ENCODE data around the gene WASL. TPM values are rescaled to one million over a fixed set of nuclear protein-coding genes. Genes with fewer than 3 reads are reported as not detected.

The WASL gene
- total RNA-seq, 1 experiment from 2014 or later: 39.3 TPM

DNA sequence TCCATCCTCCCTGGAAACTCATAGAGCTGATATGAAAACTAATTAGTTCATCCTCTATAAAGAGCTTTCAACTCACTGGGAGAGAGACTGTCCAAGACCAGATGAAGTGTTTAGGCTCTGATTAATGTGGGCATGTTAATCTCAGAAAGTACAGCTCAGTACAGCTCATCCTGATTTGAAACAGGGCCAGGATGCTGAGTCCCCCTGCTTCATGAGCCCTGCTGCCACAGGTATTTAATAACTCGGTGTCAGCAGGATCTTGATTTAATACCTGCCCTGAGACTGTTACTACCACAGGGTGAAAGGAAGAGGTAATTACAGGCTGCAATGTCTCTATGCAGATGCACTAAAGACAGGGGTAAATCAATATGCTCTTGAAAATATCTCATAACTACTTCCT lies 82.3 kb downstream of the WASL start:
- H3K27ac Mint-ChIP-seq: no peak overlapping the region
- no peaks in the 10 kb centered on the region for H3K27me3 ChIP-seq (ENCODE audit: insufficient read depth, low read length)
- no peak overlapping the region for H2BK5ac ChIP-seq (ENCODE audit: insufficient read length, low read length)
- no peak overlapping the region for H2BK20ac ChIP-seq (ENCODE audit: low read depth, low read length, poor library complexity, severe bottlenecking)
- WGBS (ENCODE audit: extremely low coverage, insufficient read length, low lambda C conversion rate): no CpG with 5 or more reads among the region's 1 CpG
- H3K27ac ChIP-seq (ENCODE audit: insufficient read length, low read depth, low read length): no peak overlapping the region
- H3K9ac ChIP-seq (ENCODE audit: extremely low read depth, insufficient read length, low read length): no peak overlapping the region
- H3K79me2 ChIP-seq (ENCODE audit: insufficient read depth, low read length): no peaks in the 10 kb centered on the region
- no peaks in the 10 kb centered on the region for H3K9me3 ChIP-seq (ENCODE audit: control insufficient read depth, low read depth, low read length)
- H4K20me1 ChIP-seq (ENCODE audit: control insufficient read depth, insufficient read depth, insufficient read length): no peaks in the 10 kb centered on the region
- H2BK12ac ChIP-seq (ENCODE audit: insufficient read length, low read depth, low read length): no peak overlapping the region
- peaks cover 11 to 18% of the 10 kb centered on the region in 2 experiments for H3K4me1 Mint-ChIP-seq
- DNase-seq: no peak
- no peak overlapping the region for H2BK120ac ChIP-seq (ENCODE audit: low read depth, low read length, poor library complexity, severe bottlenecking)
- no peak overlapping the region for H3K4me2 ChIP-seq (ENCODE audit: insufficient read depth, insufficient read length, low read length)
- H2AK5ac ChIP-seq (ENCODE audit: insufficient read length, low read length): no peak overlapping the region
- H3K4ac ChIP-seq (ENCODE audit: low read depth, low read length): no peak overlapping the region
- no peaks in the 10 kb centered on the region for H3K79me1 ChIP-seq (ENCODE audit: insufficient read depth, low read depth, low read length, poor library complexity, severe bottlenecking)
- no peaks in the 10 kb centered on the region for H3K23me2 ChIP-seq (ENCODE audit: insufficient read length, low read depth, low read length, poor library complexity, severe bottlenecking)
- no peaks in the 10 kb centered on the region; a peak in 1 of 7 replicates for H3K36me3 Mint-ChIP-seq (ENCODE audit: insufficient read depth in 1 of 3, low read depth in 3 of 3)
- no peak overlapping the region for H4K8ac ChIP-seq (replicated peaks; ENCODE audit: insufficient read length, low read depth, low read length)
- no peaks in the 10 kb centered on the region; the same call in 1 of the 2 replicates for H3K27me3 Mint-ChIP-seq (ENCODE audit: low read depth)
- H3K23ac ChIP-seq (ENCODE audit: insufficient read length, low read depth, low read length): no peak overlapping the region
- no peak overlapping the region for H2BK15ac ChIP-seq (ENCODE audit: low read depth, low read length)
- H4K5ac ChIP-seq (ENCODE audit: insufficient read length, low read depth, low read length): no peak overlapping the region
- no peak overlapping the region for H4K91ac ChIP-seq (ENCODE audit: insufficient read length, low read depth, low read length)
- H3K9me3 Mint-ChIP-seq: no peaks in the 10 kb centered on the region; a peak in 1 of 5 replicates
- H3K4me3 Mint-ChIP-seq: no peak overlapping the region
- 0 out of 2 replicates have a peak, but pooled peaks cover 3% of the 10 kb centered on the region for H3K4me1 ChIP-seq (ENCODE audit: insufficient read depth, low read length)
- no peak overlapping the region for H2AFZ ChIP-seq (ENCODE audit: low read length)
- H3K56ac ChIP-seq (ENCODE audit: insufficient read length, low read depth, low read length): no peak overlapping the region
- no peak overlapping the region for H3T11ph ChIP-seq (ENCODE audit: low read length)
- TF ChIP-seq, protein P1, sequence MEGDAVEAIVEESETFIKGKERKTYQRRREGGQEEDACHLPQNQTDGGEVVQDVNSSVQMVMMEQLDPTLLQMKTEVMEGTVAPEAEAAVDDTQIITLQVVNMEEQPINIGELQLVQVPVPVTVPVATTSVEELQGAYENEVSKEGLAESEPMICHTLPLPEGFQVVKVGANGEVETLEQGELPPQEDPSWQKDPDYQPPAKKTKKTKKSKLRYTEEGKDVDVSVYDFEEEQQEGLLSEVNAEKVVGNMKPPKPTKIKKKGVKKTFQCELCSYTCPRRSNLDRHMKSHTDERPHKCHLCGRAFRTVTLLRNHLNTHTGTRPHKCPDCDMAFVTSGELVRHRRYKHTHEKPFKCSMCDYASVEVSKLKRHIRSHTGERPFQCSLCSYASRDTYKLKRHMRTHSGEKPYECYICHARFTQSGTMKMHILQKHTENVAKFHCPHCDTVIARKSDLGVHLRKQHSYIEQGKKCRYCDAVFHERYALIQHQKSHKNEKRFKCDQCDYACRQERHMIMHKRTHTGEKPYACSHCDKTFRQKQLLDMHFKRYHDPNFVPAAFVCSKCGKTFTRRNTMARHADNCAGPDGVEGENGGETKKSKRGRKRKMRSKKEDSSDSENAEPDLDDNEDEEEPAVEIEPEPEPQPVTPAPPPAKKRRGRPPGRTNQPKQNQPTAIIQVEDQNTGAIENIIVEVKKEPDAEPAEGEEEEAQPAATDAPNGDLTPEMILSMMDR (conservative IDR thresholded peaks at IDR 0.05): no peak
- H3K18ac ChIP-seq (ENCODE audit: insufficient read length, low read depth, low read length): no peak overlapping the region
- H3K14ac ChIP-seq (ENCODE audit: insufficient read depth, low read length): no peak overlapping the region
